ENCODE measurements around the gene FAM193B. TPM values are rescaled to one million over a fixed set of nuclear protein-coding genes. Genes with fewer than 3 reads are reported as not detected.
"Not testable (repeated sequence)": the region's sequence is repeated elsewhere in the genome, so short reads cannot be mapped to it uniquely, and the experiment has no call there.

Gene FAM193B
- total RNA-seq, 2 experiments from 2014 or later, result 95.8 to 105 TPM

DNA sequence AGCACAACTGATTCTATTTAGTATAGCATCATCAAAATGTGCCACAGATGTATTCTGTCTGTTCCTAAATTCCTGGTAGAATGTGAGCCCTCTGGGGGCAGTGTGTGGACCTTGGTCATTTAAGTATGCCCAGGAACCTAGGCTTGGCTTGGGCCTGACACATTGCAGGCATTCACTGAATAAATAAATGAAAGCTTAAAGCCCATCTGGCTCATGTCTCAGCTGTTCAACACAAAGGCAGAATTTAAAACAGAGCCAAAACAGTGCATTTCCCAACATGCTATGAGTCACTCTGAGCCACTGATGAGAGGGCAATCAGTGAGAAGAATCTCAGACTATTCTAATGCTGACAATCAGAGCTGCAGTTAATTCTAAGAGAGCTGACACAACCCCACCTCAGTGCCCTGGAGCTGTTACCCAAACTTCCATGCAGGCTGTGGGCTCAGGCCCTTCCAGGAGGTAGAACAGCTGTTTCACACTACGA is 8.1 kb downstream of the FAM193B start:
- ATAC-seq, result no peak
- no peaks in the 10 kb centered on the region for H3K4me1 Mint-ChIP-seq (ENCODE audit: low read depth)
- ChIA-PET CTCF (interaction anchor here (1.3 to 2.9 kb wide), 2 partner anchors 45 to 89 kb away, joined by 3 to 8 read pairs; no protein-coding TSS in a partner anchor), POLR2A (no interaction called here)
- H3K4me3 Mint-ChIP-seq, result no peak overlapping the region
- H3K27ac Mint-ChIP-seq, result no peak overlapping the region
- H3K9me3 Mint-ChIP-seq (ENCODE audit: insufficient read depth), result no peaks in the 10 kb centered on the region
- H3K36me3 Mint-ChIP-seq (ENCODE audit: low read depth), result peaks cover 23% of the 10 kb centered on the region
- H3K27me3 Mint-ChIP-seq (ENCODE audit: low read depth), result no peaks in the 10 kb centered on the region
- no peak for DNase-seq

GRCh38 chr5:177545487-177546257 is 8.7 kb downstream of the FAM193B start:
- POLR2A ChIA-PET, result interaction anchor here (1.1 kb wide), 1 partner anchor 8 kb away, joined by 4 read pairs; no protein-coding TSS in a partner anchor

GRCh38 chr5:177542816-177543465 is 11.4 kb downstream of the FAM193B start:
- peaks cover 16% of the 10 kb centered on the region for H3K36me3 Mint-ChIP-seq (ENCODE audit: low read depth)
- DNase-seq (no peak), ATAC-seq (no peak)
- H3K4me3 Mint-ChIP-seq, result no peak overlapping the region
- no peaks in the 10 kb centered on the region for H3K27me3 Mint-ChIP-seq (ENCODE audit: low read depth)
- no peak overlapping the region for H3K27ac Mint-ChIP-seq
- ChIA-PET CTCF (no interaction called here), POLR2A (no interaction called here)
- no peaks in the 10 kb centered on the region for H3K9me3 Mint-ChIP-seq (ENCODE audit: insufficient read depth)
- peaks cover 4% of the 10 kb centered on the region for H3K4me1 Mint-ChIP-seq (ENCODE audit: low read depth)

More at GRCh38 chr5:177545487-177546257, 8.7 kb downstream of the FAM193B start:
- peaks cover 19% of the 10 kb centered on the region for H3K36me3 Mint-ChIP-seq (ENCODE audit: low read depth)
- no peak for DNase-seq
- H3K27ac Mint-ChIP-seq, result no peak overlapping the region
- no peak overlapping the region for H3K4me3 Mint-ChIP-seq
- no peaks in the 10 kb centered on the region for H3K27me3 Mint-ChIP-seq (ENCODE audit: low read depth)
- no peak for ATAC-seq
- H3K4me1 Mint-ChIP-seq (ENCODE audit: low read depth), result peaks cover 4% of the 10 kb centered on the region
- CTCF ChIA-PET, result interaction anchor here (0.8 to 2.9 kb wide), 3 partner anchors 30 to 88 kb away, joined by 3 to 8 read pairs (median 3); no protein-coding TSS in a partner anchor
- H3K9me3 Mint-ChIP-seq (ENCODE audit: insufficient read depth), result no peaks in the 10 kb centered on the region

- no peaks in the 10 kb centered on the region for H3K27me3 Mint-ChIP-seq (ENCODE audit: low read depth)
- DNase-seq (no peak), ATAC-seq (no peak)
- peaks cover 4% of the 10 kb centered on the region for H3K4me1 Mint-ChIP-seq (ENCODE audit: low read depth)
- no peak overlapping the region for H3K27ac Mint-ChIP-seq
- H3K4me3 Mint-ChIP-seq, result no peak overlapping the region
- no peaks in the 10 kb centered on the region for H3K9me3 Mint-ChIP-seq (ENCODE audit: insufficient read depth)
- ChIA-PET POLR2A (no interaction called here), CTCF (no interaction called here)
- H3K36me3 Mint-ChIP-seq (ENCODE audit: low read depth), result peaks cover 20% of the 10 kb centered on the region
Observed at GRCh38 chr5:177540438-177540837, 13.9 kb downstream of the FAM193B start.

DNA sequence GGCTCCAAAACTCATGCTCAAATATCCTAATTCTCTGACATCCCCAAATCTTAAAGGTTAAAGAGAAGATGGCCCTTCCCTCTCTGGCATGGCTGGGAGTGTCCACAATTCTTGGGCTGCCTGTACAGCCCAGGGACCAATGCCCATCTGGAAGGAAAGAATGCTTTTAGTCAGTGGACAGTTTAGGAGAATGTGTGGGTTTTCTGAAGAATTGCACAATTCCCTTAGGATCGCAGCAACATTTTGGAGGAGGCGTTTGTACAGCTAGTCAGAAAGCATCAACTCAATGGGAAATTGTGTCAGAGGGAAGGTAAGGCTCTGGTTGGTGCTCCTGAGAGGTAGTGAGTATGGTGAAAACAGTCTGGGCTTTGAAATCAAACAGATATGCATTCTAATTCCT is 15.0 kb downstream of the FAM193B start:
- DNase-seq (no peak), ATAC-seq (no peak)
- ChIA-PET CTCF (no interaction called here), POLR2A (no interaction called here)
- H3K27me3 Mint-ChIP-seq (ENCODE audit: low read depth), result no peaks in the 10 kb centered on the region
- no peaks in the 10 kb centered on the region for H3K9me3 Mint-ChIP-seq (ENCODE audit: insufficient read depth)
- H3K36me3 Mint-ChIP-seq (ENCODE audit: low read depth), result peaks cover 19% of the 10 kb centered on the region
- peaks cover 4% of the 10 kb centered on the region for H3K4me1 Mint-ChIP-seq (ENCODE audit: low read depth)
- no peak overlapping the region for H3K4me3 Mint-ChIP-seq
- peak overlapping the region; percentile 41 for H3K27ac Mint-ChIP-seq

GRCh38 chr5:177538876-177539275 is 15.5 kb downstream of the FAM193B start:
- Mint-ChIP-seq H3K27ac (no peak overlapping the region), H3K36me3 (ENCODE audit: low read depth) (peaks cover 16% of the 10 kb centered on the region), H3K4me3 (no peak overlapping the region), H3K4me1 (ENCODE audit: low read depth) (peaks cover 4% of the 10 kb centered on the region), H3K27me3 (ENCODE audit: low read depth) (no peaks in the 10 kb centered on the region), H3K9me3 (ENCODE audit: insufficient read depth) (no peaks in the 10 kb centered on the region)
- POLR2A ChIA-PET, result interaction anchor here (0.7 to 0.9 kb wide), 2 partner anchors 9 to 14 kb away, joined by 3 read pairs; no protein-coding TSS in a partner anchor
- no peak for DNase-seq
- ATAC-seq, result no peak
- CTCF ChIA-PET, result no interaction called here

GRCh38 chr5:177537389-177538361 is 16.7 kb downstream of the FAM193B start:
- POLR2A ChIA-PET, result interaction anchor here (1.6 kb wide), 1 partner anchor 11 kb away, joined by 5 read pairs; no protein-coding TSS in a partner anchor
- no peak overlapping the region for H3K4me3 Mint-ChIP-seq
- ATAC-seq, result no peak

DNA sequence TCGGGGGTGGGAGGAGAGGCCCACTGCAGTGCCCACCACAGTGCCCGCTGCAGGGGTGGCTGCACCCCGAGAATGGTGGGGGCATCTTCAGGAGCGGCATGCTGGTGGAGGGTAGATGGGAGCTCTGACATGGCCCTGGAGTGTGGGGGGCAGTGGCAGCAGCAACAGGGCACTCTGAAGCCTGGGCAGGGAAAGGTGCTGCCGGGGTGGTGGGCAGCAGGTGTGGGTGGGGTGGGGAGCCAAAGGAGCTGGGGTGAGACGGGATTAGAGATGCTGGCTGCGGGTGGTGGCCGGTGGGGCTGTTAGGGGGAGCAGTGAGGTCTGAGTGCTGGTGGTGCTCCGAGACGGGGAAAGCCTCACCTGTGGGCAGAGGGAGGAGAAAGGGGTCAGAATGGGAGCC is 18.0 kb downstream of the FAM193B start:
- H3K27me3 Mint-ChIP-seq (ENCODE audit: low read depth), result no peaks in the 10 kb centered on the region
- ATAC-seq, result no peak
- POLR2A ChIA-PET, result interaction anchor here (1.6 kb wide), 1 partner anchor 12 kb away, joined by 5 read pairs; no protein-coding TSS in a partner anchor
- no peak overlapping the region for H3K4me3 Mint-ChIP-seq
- H3K9me3 Mint-ChIP-seq (ENCODE audit: insufficient read depth), result no peaks in the 10 kb centered on the region
- peaks cover 22% of the 10 kb centered on the region for H3K36me3 Mint-ChIP-seq (ENCODE audit: low read depth)
- no peak for DNase-seq
- CTCF ChIA-PET, result no interaction called here
- H3K4me1 Mint-ChIP-seq (ENCODE audit: low read depth), result peaks cover 4% of the 10 kb centered on the region
- no peak overlapping the region for H3K27ac Mint-ChIP-seq

More at GRCh38 chr5:177537389-177538361, 16.7 kb downstream of the FAM193B start:
- H3K4me1 Mint-ChIP-seq (ENCODE audit: low read depth), result peaks cover 4% of the 10 kb centered on the region
- peaks cover 19% of the 10 kb centered on the region for H3K36me3 Mint-ChIP-seq (ENCODE audit: low read depth)
- H3K27me3 Mint-ChIP-seq (ENCODE audit: low read depth), result no peaks in the 10 kb centered on the region
- no peak for DNase-seq
- no peak overlapping the region for H3K27ac Mint-ChIP-seq
- H3K9me3 Mint-ChIP-seq (ENCODE audit: insufficient read depth), result no peaks in the 10 kb centered on the region
- CTCF ChIA-PET, result no interaction called here

DNA sequence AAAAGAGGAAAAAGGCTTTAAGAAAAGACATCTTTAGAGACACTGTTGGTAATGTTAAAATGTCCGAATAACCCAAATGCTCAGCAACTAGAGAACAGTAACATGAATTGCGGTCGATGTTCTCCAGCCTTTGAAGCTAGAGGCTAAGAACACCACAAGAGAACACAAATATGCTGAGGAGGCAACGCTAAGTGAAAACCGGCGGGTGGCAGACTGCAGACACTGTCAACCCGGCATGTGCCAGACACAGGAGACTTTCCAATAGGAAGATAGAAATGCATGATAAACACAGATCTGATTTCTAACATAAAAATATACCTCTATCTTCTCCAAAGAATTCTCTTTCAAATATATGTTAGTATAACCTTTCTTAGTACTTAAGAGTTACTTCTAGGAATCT is 19.2 kb downstream of the FAM193B start:
- H3K36me3 Mint-ChIP-seq (ENCODE audit: low read depth), result peaks cover 28% of the 10 kb centered on the region
- H3K27me3 Mint-ChIP-seq (ENCODE audit: low read depth), result no peaks in the 10 kb centered on the region
- DNase-seq (no peak), ATAC-seq (no peak)
- H3K27ac Mint-ChIP-seq, result no peak overlapping the region
- H3K4me3 Mint-ChIP-seq, result no peak overlapping the region
- no peaks in the 10 kb centered on the region for H3K9me3 Mint-ChIP-seq (ENCODE audit: insufficient read depth)
- H3K4me1 Mint-ChIP-seq (ENCODE audit: low read depth), result no peaks in the 10 kb centered on the region
- ChIA-PET CTCF (no interaction called here), POLR2A (no interaction called here)

- H3K4me3 Mint-ChIP-seq; CTCF ChIA-PET; ATAC-seq; H3K9me3 Mint-ChIP-seq (ENCODE audit: insufficient read depth); H3K27me3 Mint-ChIP-seq (ENCODE audit: low read depth); DNase-seq; H3K4me1 Mint-ChIP-seq (ENCODE audit: low read depth); H3K27ac Mint-ChIP-seq; POLR2A ChIA-PET: not testable (repeated sequence)
- peaks cover 32% of the 10 kb centered on the region for H3K36me3 Mint-ChIP-seq (ENCODE audit: low read depth)
Observed at GRCh38 chr5:177534433-177534832, 19.9 kb downstream of the FAM193B start.

DNA sequence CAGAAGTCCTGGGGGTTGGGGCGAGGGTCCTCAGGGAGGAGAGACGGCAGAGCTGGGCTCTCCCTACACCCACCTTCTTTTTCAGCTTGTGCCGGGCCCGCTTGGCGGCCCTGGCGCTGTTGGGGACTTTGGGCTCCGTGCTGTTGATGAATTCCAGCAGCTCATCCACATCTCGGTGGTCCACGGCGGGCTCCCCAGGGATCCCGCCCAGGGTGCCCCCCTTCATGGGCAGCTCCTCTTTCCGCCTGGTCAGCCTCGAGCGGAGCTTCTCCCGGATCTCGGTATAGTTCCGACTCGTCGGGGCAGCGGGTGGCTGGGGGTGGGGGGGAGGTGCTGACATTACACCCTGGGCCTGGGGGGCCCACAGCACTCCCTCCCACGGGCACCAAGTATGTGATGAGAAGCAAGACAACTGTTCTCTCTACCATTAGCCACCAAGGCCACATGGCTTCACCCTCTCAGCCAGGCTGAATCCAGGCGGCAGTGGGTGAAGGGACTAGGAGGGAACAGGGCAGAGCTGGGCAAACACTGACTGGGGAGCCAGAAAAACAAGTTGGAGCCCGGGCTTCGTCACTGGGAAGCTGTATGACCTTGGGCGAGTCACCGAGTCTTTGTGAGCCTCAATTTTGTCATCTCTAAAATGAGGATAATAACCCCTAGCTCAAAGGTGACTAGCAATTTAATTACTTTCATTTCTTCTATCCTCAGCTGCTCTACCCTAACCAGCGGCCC is 23.0 kb downstream of the FAM193B start:
- ChIA-PET POLR2A (interaction anchor here (0.5 kb wide), 1 partner anchor 276 kb away, joined by 4 read pairs; no protein-coding TSS in a partner anchor), CTCF (no interaction called here)
- no peaks in the 10 kb centered on the region for H3K27me3 Mint-ChIP-seq (ENCODE audit: low read depth)
- peak overlapping the region; percentile 64 for H3K27ac Mint-ChIP-seq
- H3K9me3 Mint-ChIP-seq (ENCODE audit: insufficient read depth), result no peaks in the 10 kb centered on the region
- ATAC-seq (no peak), DNase-seq (no peak)
- no peak overlapping the region for H3K4me3 Mint-ChIP-seq
- H3K4me1 Mint-ChIP-seq (ENCODE audit: low read depth), result no peaks in the 10 kb centered on the region
- peaks cover 23% of the 10 kb centered on the region for H3K36me3 Mint-ChIP-seq (ENCODE audit: low read depth)

All from activated CD8-positive, alpha-beta T cell treated with anti-CD3 and anti-CD28 coated beads, Interleukin-2, amount 10 ng/mL, durations not matched to agents 7 days and 5 days (primary cell).